CD4-positive, alpha-beta T cell treated with Interleukin-15 for 4 hours (primary cell): Measurements from ENCODE around the gene SLC1A3.

ENCODE experiments used
- DNase-seq: peaks from one replicate; pipeline ENCODE4 v3.0.0-alpha.2; 2020; ENCODE audit warnings: low spot score

The SLC1A3 gene

GRCh38 chr5:36689225-36689624 lies 82.8 kb downstream of the SLC1A3 start:
- no peak for DNase-seq

DNA sequence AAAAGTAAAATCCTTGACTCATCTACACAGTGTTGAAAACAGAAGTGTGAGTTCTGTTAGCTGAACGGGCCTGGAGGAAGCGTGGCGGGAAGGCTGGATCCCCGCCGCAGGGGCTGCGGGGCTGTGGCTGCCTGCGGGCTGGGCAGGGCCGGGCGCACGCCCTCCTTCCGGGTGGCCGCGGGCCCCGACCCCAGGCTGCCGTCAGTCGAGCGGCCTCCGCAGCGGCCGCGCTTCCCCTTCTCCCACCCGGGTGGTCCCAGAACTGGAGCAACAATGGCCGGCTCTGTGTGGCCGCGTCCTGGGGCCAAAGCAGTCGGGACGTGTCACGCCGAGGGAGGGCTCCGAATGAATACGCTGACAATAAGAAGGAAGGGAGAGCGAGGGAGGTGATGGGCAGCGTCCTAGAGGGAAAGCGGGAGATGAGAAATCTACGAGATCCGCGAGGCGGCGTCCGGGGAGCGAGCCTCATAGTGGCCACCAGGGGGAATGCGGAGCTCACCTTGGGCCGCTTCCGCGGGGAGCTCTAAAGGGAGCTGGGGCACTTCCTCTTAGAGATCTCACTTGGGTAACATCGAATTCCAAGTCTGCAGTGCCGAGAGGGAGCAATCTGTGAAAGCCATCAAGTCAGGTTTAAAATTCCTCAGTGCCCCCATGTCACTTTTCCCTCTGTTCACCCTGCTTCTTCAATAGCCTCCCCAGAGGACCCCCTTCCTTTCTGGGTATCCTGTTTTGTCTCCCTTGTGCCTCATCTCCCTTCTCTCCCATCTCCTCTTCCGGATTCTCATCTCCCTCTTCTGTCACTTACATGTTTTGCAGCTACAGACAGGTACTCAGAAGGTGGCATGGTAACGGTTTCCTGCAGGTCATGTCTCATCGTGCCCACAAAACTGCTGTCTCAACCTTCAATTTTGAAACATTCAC lies 83.9 kb downstream of the SLC1A3 start:
- peak; percentile 45 for DNase-seq

- no peak for DNase-seq
These were observed 84.8 kb downstream of the SLC1A3 start for GRCh38 chr5:36691226-36691625.

DNA sequence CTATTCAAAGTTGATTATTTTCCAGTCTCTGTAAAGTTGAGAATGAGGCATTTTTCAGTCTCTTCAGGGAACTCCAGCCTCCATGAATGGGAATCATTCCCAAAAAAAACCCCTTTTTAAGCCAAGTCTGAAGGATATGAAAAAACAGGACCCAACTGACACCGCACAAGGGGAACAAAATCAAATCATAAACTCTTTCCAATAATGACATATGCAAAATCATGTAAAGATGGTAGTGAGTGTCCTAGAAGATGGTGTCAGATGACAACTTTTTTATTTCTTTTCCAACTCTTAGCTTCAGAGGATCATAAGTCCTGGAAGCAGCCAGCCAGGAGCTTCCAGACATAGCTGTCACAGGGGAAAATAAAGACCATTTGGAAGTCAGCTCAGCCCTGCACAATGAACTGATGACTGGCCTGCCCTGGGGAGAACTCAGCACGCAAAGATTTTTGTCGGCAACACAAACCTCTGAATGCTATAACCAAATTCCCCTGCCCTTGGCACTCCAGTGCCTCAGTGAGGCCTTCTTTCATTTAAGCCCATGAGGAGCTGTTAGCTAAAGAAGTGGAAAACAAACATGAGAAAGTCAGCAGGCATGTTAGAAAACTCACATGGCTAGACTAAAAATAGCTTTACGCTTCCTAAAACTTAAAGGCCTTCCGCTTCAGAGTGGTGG lies 85.4 kb downstream of the SLC1A3 start:
- no peak for DNase-seq

DNA sequence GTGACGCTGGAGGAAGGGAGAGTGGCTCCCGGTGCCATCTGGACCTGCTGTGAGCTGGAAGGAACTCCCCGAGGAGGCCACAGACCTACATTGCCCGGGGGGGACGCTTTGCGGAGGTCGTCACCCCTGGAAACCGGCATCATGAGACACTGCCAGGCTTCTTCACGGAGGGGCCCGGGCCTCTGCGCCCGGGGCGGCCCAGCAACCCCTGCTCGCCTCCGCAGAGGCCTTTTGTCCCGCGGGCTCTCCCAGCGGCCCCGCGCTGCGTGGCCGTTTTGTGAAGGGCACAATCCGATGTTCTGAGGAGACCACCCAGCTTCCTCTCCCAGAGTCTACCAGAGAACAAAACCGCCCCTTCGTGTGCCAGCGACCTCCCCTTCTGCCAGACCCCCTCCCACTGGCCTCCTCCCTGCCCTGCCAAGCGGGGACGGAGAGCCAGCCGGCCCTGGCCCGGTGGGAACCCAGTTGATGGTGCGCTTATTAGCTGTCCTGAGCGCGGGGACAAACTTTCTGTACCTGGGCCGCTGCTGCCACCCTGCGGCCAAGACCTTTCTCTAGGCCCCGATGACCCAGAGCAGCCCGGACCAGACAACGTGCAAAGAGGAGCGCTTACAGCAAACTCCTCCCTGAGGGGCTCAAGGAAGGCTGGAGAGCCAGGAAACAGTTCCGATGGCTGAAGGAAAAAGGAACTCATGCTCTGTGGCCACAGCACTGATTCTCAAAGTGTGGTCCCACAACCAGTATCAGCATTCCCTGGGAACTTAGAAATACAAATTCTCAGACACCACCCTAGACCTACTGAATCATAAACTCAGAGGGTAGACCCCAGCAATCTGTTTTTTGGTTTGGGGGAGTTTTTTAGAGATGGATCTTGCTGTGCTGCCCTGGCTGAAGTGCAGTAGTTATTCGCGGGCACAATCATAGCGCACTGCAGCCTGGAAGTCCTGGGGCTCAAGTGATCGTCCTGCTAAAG lies 86.7 kb downstream of the SLC1A3 start:
- DNase-seq, result no peak

- DNase-seq, result no peak
These were observed 87.9 kb downstream of the SLC1A3 start for GRCh38 chr5:36694351-36694750.

GRCh38 chr5:36696059-36696673 lies 89.8 kb downstream of the SLC1A3 start:
- peak; percentile 12 for DNase-seq

DNA sequence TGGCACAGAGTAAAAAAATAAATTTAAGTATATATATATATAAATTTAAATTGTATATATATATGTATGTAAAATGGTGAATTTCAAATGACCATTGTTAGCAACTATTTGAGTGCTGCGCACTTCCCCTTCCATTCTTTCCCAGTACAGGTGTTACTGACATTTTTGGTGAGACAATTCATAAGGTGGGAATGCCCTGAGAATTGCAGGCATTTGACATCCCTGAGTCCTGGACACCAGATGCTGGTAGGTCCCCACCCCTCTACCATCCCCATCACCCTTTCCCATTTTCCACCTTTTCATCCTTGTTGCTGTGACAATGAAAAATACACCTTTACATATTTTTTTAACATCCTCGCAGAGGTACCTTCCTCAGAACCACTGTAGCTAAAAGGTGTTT lies 91.6 kb downstream of the SLC1A3 start:
- DNase-seq, result no peak

- DNase-seq, result no peak
These were observed 94.8 kb downstream of the SLC1A3 start for GRCh38 chr5:36701085-36701698.

DNA sequence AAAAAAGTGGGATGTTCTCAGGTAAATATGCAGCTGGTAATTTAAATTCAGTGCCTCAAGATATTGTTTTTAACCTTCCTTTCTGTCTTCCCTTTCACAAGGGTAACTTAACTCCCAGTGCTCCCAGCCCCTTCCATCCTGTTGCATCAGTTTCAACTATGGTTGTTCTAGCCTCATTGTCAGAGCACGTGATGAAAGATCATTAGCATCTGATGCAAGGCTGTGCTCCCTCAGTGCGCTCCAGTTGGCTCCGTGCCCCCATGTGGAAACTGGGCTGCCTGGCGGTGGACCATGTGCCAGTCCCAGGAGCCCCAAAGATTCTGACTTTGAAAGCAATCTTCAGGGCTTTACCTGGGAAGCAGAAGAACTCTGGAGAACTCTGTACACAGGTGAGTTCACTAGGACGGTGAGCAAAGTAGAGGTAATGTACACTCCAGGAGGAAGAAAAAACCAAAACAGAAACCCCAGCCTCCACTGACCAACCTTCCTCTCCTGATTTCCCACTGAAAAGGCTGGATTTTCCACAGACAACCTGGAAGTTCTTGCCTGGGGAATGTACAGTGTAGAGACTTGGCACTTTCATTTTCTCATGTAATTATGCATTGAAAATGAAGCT lies 96.9 kb downstream of the SLC1A3 start:
- no peak for DNase-seq

- no peak for DNase-seq
These were observed 97.7 kb downstream of the SLC1A3 start for GRCh38 chr5:36704131-36704530.

- no peak for DNase-seq
These were observed 98.6 kb downstream of the SLC1A3 start for GRCh38 chr5:36705055-36705454.

- no peak for DNase-seq
These were observed 100.3 kb downstream of the SLC1A3 start for GRCh38 chr5:36706662-36707061.

GRCh38 chr5:36708996-36709395 lies 102.6 kb downstream of the SLC1A3 start:
- DNase-seq, result no peak

GRCh38 chr5:36710039-36710438 lies 103.6 kb downstream of the SLC1A3 start:
- DNase-seq, result no peak

DNA sequence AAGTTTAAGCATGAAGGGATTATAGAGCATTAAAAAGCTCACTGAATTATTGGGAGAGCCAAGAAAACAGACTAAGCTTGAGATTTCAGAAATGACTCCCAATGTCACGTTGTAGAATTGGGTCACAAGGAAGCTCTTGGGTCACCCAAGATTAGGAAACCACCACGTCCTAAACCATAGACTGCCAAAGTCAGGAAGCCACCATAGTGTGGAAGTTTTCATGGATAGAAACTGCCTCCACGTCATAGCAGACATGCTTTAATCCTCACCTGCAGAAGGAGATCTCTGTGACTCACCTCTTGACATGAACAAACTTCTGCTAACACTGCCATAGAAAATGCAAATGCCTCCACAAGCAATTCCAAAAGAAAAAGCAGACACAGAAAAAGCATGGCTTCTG lies 106.3 kb downstream of the SLC1A3 start:
- no peak for DNase-seq

- no peak for DNase-seq
These were observed 107.1 kb downstream of the SLC1A3 start for GRCh38 chr5:36713541-36713940.

DNA sequence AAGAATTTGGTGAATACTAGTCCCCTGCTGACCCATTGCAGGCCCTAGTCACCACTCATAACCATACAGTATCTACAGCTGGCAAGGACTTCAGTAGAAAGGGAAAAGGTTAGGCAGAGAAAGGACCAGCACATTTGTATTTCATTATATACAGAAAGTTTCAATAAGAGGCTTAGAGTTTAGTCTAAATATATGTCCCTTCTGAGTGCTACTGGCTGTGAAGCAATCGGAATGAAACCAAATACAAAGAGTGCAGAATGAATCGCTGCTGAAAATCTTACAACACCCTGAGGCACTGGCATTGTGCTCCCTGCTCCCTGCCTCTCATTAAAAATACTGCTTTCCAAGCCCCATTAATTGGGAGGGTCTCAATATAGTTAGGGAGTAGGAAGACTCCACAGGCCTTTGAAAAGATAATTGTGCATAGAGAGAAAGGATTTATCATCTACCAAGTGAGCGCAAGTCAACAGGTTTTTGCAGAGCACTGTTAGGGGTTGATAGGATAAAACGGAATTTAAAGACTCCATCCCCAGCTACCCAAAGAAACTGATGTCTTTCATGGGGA lies 110.8 kb downstream of the SLC1A3 start:
- DNase-seq, result no peak

DNA sequence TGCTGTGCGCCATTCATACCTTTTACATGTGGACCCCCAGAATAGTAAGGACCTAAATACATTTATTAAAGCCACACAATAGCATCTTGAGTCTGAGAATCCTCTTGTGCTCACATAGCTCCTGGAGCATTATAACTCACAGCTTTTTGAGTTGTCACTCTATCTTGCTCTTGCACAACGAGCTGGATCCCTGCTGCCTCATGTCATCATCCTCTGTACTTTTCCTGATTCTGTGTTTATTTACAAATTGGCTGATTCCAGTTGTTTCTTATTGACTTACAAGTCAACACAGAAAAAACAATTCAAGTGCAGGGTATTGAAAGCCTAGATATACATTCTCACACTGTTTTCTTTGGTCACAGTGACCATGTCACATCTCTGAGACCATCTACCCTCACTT lies 112.9 kb downstream of the SLC1A3 start:
- no peak for DNase-seq

DNA sequence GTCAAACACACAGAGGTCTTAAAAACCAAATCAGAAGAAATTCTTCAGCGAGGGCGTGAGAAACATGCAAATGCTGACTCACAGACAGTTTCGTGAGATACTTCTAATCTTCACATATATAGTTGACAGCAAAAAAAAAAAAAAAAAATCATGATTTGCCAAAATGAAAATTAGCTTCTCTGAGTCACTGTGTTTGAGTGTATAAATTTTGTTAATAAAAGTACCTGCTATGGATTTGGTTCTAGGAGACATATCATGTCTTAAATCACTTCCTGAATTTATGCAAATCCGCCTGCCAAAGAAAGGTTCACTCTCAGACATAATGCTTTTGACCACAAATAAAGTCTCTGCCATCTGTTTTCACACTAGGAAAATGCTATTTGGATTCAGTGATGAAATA lies 114.3 kb downstream of the SLC1A3 start:
- no peak for DNase-seq
